Fibroblast of lung (primary cell): Measurements from ENCODE around the gene PUS1.

Experiments used
- CTCF ChIP-seq, 2 donors: IDR thresholded peaks in 1 of 2; conservative IDR thresholded peaks in 1 of 2; 1 replicate in 1 of 2; 2 replicates in 1 of 2; pipeline ENCODE4 v1.5.1; 2011 to 2012; ENCODE audit warnings: low read length in 2 of 2, control low read depth in 1 of 2, inconsistent platforms in 1 of 2, low read depth in 1 of 2, mild to moderate bottlenecking in 1 of 2
- EZH2 ChIP-seq: IDR thresholded peaks from 2 replicates; pipeline ENCODE4 v1.5.1; 2012; ENCODE audit warnings: low read length, control low read depth, mild to moderate bottlenecking; ENCODE audit errors: missing control alignments

GRCh38 chr12:131915823-131916222 is 13.3 kb upstream of the PUS1 start:
- TF ChIP-seq CTCF (conservative IDR thresholded peaks at IDR 0.05 in 1 of 2, IDR thresholded peaks at IDR 0.05 in 1 of 2; ENCODE audit: low read depth in 1 of 2, low read length in 2 of 2) (no peak), EZH2 (no peak)
